Spleen (tissue), 11 donors: ENCODE results near the gene SLC25A11. TPM values are rescaled to one million over a fixed set of nuclear protein-coding genes. Genes with fewer than 3 reads are reported as not detected.

Experiments used
- DNase-seq: peaks from one replicate; pipeline ENCODE4 v3.0.0-alpha.2; 2020
- H3K27ac ChIP-seq, 8 donors: fragments of 200-600 bp; sonication (generic) in 7 of 8; 1 replicate in 4 of 8; 2 replicates in 4 of 8; pipeline versions ENCODE4 v1.5.0 to v1.8.0; 2016 to 2021; ENCODE audit warnings: inconsistent platforms in 4 of 8, mild to moderate bottlenecking in 4 of 8, moderate library complexity in 1 of 8
- H3K27me3 ChIP-seq, 7 donors: fragments of 200-600 bp; sonication (generic) in 6 of 7; replicated peaks in 1 of 7; 1 replicate in 4 of 7; 2 replicates in 3 of 7; pipeline versions ENCODE4 v1.5.0 to v1.8.0; 2016 to 2021; ENCODE audit warnings: inconsistent platforms in 3 of 7, mild to moderate bottlenecking in 1 of 7
- H3K36me3 ChIP-seq, 6 donors: fragments of 200-600 bp; sonication (generic) in 5 of 6; 1 replicate in 4 of 6; 2 replicates in 2 of 6; pipeline versions ENCODE4 v1.5.0 to v1.8.0; 2016 to 2021; ENCODE audit warnings: inconsistent platforms in 2 of 6
- H3K4me1 ChIP-seq, 6 donors: fragments of 200-600 bp; sonication (generic) in 5 of 6; 1 replicate in 3 of 6; 2 replicates in 3 of 6; pipeline versions ENCODE4 v1.5.0 to v1.8.0; 2016 to 2021; ENCODE audit warnings: inconsistent platforms in 3 of 6
- H3K4me3 ChIP-seq, 8 donors: fragments of 200-600 bp; sonication (generic) in 7 of 8; 1 replicate in 4 of 8; 2 replicates in 4 of 8; pipeline versions ENCODE4 v1.5.0 to v1.8.0; 2016 to 2021; ENCODE audit warnings: inconsistent platforms in 4 of 8, mild to moderate bottlenecking in 4 of 8, moderate library complexity in 2 of 8
- H3K9me3 ChIP-seq, 8 donors: fragments of 200-600 bp; sonication (generic) in 7 of 8; 1 replicate in 4 of 8; 2 replicates in 4 of 8; pipeline versions ENCODE4 v1.5.0 to v1.8.0; 2016 to 2021; ENCODE audit warnings: inconsistent platforms in 4 of 8
- POLR2A ChIP-seq, 3 donors: fragments of 450-650 bp; IDR thresholded peaks; one replicate each; pipeline ENCODE4 v1.5.1; 2017; ENCODE audit warnings: antibody characterized with exemption in 3 of 3, mild to moderate bottlenecking in 1 of 3
- POLR2AphosphoS5 ChIP-seq, 3 donors: sonication (generic); formaldehyde crosslinking; IDR thresholded peaks; one replicate each; pipeline ENCODE4 v1.5.1; 2017; ENCODE audit warnings: antibody characterized with exemption in 3 of 3
- WGBS, 5 donors: extraction: QIAGEN DNeasy Blood & Tissue Kit in 3 of 5; methylation state at CpG; one replicate each; pipeline versions ENCODE4 v1.1.5 to v1.1.7; 2013 to 2018; 5-methylcytosine and 5-hydroxymethylcytosine counted together
- intact Hi-C: fragments of 100-400 bp; cut with DNase I; formaldehyde crosslinking; loops from one replicate; pipeline ENCODE4 v1.15.0; 2023; ENCODE audit warnings: low total_unique reads
- polyA plus RNA-seq, 3 donors: library from polyadenylated mRNA; stranded (reverse); fragments of 200-250 nt; gene quantifications; one replicate each; pipeline ENCODE4 v1.2.1, GENCODE V29; 2013
- total RNA-seq, 7 donors: library from RNA; depleted of rRNA in 3 of 7; stranded (reverse); fragments of >200 nt in 3 of 7; fragmentation: NEBNext Ultra II Directional in 4 of 7; extraction: Animal tissue kit (Norgen Biotek cat#: 25700) in 4 of 7; gene quantifications; one replicate each; pipeline versions ENCODE4 v1.1.0 to v1.2.1, GENCODE V29; 2016 to 2021
- TF ChIP-seq, protein P1 (sequence below), 11 experiments: fragments of 200-600 bp in 7 of 11; fragments of 450-650 bp in 4 of 11; sonication (generic) in 4 of 11; IDR thresholded peaks in 8 of 11; conservative IDR thresholded peaks in 3 of 11; 1 replicate in 7 of 11; 2 replicates in 4 of 11; pipeline versions ENCODE4 v1.4.0 to v1.8.0; 2016 to 2021; ENCODE audit warnings: antibody characterized with exemption in 11 of 11, inconsistent platforms in 4 of 11, mild to moderate bottlenecking in 1 of 11
- donor health status: healthy with polysubstance abuse.
- donor health status: DM: no; HTN: no; CAD: no; lungs with moderate emphysema.
- donor health status: DM: no; HTN: no; CAD: no.
- donor health status: Bipolar disorder and iron deficiency.
- donor health status: healthy.
- donor health status: DM: no; HTN: no; CAD: no.
- donor health status: DM: yes; HTN: yes; CAD: no.

The SLC25A11 gene
- total and polyA plus RNA-seq, 10 donors: 22.1 to 61.0 (median 40.7) TPM

DNA sequence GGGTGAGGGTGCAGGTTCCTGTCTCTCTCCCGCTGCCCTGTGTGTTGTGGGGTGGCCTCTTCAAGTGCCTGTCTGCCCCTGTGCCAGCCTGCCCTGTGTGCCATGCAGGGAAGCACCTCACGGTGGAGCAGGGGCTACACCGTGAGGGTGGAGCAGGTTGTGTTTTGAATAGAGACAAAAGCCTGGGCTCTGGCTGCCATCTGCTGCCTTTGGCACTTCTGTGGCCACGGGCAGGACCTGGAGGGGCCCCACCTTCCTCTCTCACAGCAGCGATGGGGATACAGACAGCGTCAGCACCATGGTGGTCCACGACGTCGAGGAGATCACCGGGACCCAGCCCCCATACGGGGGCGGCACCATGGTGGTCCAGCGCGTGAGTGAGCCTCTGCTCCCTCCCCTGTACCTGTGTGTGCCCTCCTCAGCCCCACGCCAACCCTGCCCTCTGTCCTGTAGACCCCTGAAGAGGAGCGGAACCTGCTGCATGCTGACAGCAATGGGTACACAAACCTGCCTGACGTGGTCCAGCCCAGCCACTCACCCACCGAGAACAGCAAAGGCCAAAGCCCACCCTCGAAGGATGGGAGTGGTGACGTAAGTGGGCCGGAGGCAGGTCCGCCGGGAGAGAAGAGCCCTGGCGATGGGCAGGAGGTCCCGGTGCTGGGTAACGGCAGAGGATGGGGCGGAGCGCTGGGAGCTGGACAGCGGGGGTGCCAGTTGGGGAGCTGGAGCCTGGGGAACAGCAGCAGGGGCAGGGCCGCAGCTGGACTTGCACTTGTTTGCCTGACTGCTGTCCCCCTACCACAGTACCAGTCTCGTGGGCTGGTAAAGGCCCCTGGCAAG, 45.9 kb downstream of the SLC25A11 start:
- no peak for DNase-seq
- Histone ChIP-seq H3K36me3 (peaks cover 8 to 89% (median 76%) of the 10 kb centered on the region in 6 donors), H3K27me3 (peaks cover 0 to 6% (median 0%) of the 10 kb centered on the region in 7 donors), H3K4me1 (peaks cover 5 to 15% (median 8%) of the 10 kb centered on the region in 6 donors), H3K4me3 (no peak overlapping the region), H3K27ac (no peak overlapping the region), H3K9me3 (no peaks in the 10 kb centered on the region)
- WGBS, 5 donors: 87 to 93% (median 91%) methylated on average over 21 to 31 of the region's 31 CpGs
- TF ChIP-seq POLR2AphosphoS5 (IDR thresholded peaks at IDR 0.05) (peak in 1 of 3 donors; percentile 41), POLR2A (IDR thresholded peaks at IDR 0.05) (no peak)
- TF ChIP-seq, protein P1, sequence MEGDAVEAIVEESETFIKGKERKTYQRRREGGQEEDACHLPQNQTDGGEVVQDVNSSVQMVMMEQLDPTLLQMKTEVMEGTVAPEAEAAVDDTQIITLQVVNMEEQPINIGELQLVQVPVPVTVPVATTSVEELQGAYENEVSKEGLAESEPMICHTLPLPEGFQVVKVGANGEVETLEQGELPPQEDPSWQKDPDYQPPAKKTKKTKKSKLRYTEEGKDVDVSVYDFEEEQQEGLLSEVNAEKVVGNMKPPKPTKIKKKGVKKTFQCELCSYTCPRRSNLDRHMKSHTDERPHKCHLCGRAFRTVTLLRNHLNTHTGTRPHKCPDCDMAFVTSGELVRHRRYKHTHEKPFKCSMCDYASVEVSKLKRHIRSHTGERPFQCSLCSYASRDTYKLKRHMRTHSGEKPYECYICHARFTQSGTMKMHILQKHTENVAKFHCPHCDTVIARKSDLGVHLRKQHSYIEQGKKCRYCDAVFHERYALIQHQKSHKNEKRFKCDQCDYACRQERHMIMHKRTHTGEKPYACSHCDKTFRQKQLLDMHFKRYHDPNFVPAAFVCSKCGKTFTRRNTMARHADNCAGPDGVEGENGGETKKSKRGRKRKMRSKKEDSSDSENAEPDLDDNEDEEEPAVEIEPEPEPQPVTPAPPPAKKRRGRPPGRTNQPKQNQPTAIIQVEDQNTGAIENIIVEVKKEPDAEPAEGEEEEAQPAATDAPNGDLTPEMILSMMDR (IDR thresholded peaks at IDR 0.05 in 8 of 11, conservative IDR thresholded peaks at IDR 0.05 in 3 of 11): no peak
- intact Hi-C loops: no loop called here

DNA sequence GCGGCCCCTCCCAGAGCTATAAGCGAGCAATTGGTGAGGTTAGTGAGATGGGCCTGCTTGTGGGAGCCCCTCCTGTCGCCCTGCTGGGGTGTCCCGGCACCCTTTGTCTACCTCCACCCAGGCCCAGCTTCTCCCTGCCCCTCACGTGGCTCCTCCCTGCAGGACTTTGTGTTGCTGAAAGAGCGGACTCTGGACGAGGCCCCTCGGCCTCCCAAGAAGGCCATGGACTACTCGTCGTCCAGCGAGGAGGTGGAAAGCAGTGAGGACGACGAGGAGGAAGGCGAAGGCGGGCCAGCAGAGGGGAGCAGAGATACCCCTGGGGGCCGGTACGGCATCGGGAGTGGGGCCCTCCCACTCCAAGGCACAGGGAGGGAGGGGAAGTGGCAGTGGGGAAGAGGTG, 46.6 kb downstream of the SLC25A11 start:
- peaks cover 8 to 96% (median 79%) of the 10 kb centered on the region in 6 donors for H3K36me3 ChIP-seq
- intact Hi-C loops: no loop called here

DNA sequence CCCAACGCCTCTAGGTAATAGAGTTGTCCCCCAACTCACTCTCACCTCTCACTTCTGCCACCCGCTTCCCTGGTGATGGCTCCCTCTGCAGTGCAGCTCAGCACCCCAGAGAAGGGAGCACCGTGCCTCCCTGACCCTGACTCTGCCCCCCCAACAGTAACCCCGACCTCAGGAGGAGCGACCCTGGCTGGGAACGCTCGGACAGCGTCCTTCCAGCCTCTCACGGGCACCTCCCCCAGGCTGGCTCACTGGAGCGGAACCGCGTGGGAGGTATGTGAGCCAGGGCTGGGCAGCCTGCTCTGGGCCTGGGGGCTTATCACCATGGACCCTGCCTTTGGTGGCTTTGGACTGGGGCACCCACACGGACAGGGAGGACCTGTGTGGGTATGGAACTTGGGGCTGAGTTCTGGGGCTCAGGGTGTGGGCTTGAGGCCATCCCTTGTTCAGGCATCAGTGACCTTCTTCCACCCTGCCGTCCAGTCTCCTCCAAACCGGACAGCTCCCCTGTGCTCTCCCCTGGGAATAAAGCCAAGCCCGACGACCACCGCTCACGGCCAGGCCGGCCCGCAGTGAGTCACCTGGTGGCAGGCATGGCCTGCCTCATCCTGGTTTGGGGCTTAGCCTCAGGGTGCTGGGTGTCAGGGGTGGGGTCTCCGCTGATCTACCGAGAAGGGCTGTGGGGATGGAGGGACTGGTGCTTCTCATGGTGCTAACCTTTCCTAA, 47.2 kb downstream of the SLC25A11 start:
- no peak overlapping the region for H3K27ac ChIP-seq
- intact Hi-C loops: no loop called here
- WGBS, 5 donors: 84 to 93% (median 88%) methylated on average over 14 to 23 of the region's 23 CpGs
- no peak overlapping the region for H3K4me3 ChIP-seq
- DNase-seq: no peak
- H3K4me1 ChIP-seq: peaks cover 0 to 8% (median 0%) of the 10 kb centered on the region in 6 donors
- TF ChIP-seq POLR2AphosphoS5 (IDR thresholded peaks at IDR 0.05) (peak in 1 of 3 donors; percentile 6), POLR2A (IDR thresholded peaks at IDR 0.05) (no peak)
- TF ChIP-seq, protein P1 (IDR thresholded peaks at IDR 0.05 in 8 of 11, conservative IDR thresholded peaks at IDR 0.05 in 3 of 11): no peak
- H3K9me3 ChIP-seq: no peaks in the 10 kb centered on the region
- H3K36me3 ChIP-seq: peaks cover 8 to 100% (median 85%) of the 10 kb centered on the region in 6 donors
- H3K27me3 ChIP-seq: no peaks in the 10 kb centered on the region

More for the DNA sequence above, 46.6 kb downstream of the SLC25A11 start:
- Histone ChIP-seq H3K27ac (no peak overlapping the region), H3K4me3 (no peak overlapping the region), H3K4me1 (peaks cover 0 to 10% (median 2%) of the 10 kb centered on the region in 6 donors), H3K27me3 (no peaks in the 10 kb centered on the region), H3K9me3 (no peaks in the 10 kb centered on the region)
- DNase-seq: no peak
- WGBS, 5 donors: 85 to 95% (median 87%) methylated on average over 17 to 18 of the region's 18 CpGs
- peak in 1 of 3 donors; percentile 7 for TF ChIP-seq POLR2AphosphoS5 (IDR thresholded peaks at IDR 0.05)
- TF ChIP-seq, protein P1 (IDR thresholded peaks at IDR 0.05 in 8 of 11, conservative IDR thresholded peaks at IDR 0.05 in 3 of 11): no peak
